GM12801 (cell line): Measurements from ENCODE around the gene FSCN2.

ENCODE experiments used
- TF ChIP-seq, protein P1 (sequence below): IDR thresholded peaks from one replicate; pipeline ENCODE4 v1.5.1; 2011; ENCODE audit warnings: control low read depth; ENCODE audit not compliant: insufficient read length; ENCODE audit errors: extremely low read depth

Gene FSCN2

GRCh38 chr17:81545160-81545949 lies 17.2 kb downstream of the FSCN2 start:
- TF ChIP-seq, protein P1, sequence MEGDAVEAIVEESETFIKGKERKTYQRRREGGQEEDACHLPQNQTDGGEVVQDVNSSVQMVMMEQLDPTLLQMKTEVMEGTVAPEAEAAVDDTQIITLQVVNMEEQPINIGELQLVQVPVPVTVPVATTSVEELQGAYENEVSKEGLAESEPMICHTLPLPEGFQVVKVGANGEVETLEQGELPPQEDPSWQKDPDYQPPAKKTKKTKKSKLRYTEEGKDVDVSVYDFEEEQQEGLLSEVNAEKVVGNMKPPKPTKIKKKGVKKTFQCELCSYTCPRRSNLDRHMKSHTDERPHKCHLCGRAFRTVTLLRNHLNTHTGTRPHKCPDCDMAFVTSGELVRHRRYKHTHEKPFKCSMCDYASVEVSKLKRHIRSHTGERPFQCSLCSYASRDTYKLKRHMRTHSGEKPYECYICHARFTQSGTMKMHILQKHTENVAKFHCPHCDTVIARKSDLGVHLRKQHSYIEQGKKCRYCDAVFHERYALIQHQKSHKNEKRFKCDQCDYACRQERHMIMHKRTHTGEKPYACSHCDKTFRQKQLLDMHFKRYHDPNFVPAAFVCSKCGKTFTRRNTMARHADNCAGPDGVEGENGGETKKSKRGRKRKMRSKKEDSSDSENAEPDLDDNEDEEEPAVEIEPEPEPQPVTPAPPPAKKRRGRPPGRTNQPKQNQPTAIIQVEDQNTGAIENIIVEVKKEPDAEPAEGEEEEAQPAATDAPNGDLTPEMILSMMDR = no peak

- TF ChIP-seq, protein P1 = no peak
Measured at GRCh38 chr17:81546906-81547613, 18.9 kb downstream of the FSCN2 start.

GRCh38 chr17:81547614-81547982 lies 19.4 kb downstream of the FSCN2 start:
- TF ChIP-seq, protein P1 = no peak

- TF ChIP-seq, protein P1 = no peak
Measured at GRCh38 chr17:81549031-81549557, 20.9 kb downstream of the FSCN2 start.

GRCh38 chr17:81549826-81550225 lies 21.6 kb downstream of the FSCN2 start:
- TF ChIP-seq, protein P1 = no peak

GRCh38 chr17:81550285-81550684 lies 22.1 kb downstream of the FSCN2 start:
- TF ChIP-seq, protein P1 = no peak

DNA sequence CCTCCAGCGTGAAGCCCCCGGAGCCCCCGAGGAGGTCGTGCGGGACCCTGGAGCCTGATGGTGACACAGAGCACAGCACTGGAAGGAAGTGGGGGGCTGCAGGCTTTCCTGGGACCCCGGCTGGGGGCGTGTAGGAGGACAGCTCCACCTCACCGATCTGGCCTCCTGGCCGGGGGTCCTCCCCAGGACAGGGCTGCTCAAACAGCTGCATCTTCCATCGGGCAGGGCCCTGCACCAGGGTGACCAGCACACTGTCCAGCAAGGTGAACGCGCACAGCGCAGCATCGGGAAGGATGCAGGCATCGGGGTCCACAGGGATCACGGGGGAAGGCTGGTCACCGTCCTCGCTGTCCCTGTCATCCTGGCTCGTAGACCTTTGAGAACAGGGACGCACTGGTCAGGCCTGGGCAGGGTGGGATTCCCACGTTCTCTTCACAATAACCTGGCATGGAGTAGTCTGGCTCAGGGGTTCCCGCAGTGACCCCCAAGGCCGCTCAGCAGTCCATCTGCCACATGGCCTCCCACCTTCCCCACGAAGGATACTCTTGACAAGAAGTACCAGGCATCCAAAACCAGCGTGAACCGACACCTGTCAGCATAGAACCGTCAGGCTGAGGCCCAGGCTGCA lies 22.8 kb downstream of the FSCN2 start:
- TF ChIP-seq, protein P1 = no peak
